HCT116 (cell line): Measurements from ENCODE around the gene B4GALNT3. TPM values are rescaled to one million over a fixed set of nuclear protein-coding genes. Genes with fewer than 3 reads are reported as not detected.

Experiments
- ATAC-seq: fragments of 200-7000 bp; cut with Tn5 transposase; 2 replicates; pipeline ENCODE4 v1.9.1; 2020; ENCODE audit warnings: mild to moderate bottlenecking, moderate library complexity
- BruUV-seq: library from RNA; stranded (reverse); fragments of 400-500 nt; replicated peaks from 2 replicates; lab custom pipeline; 2021; lab: Mats Ljungman, UMichigan
- CTCF ChIA-PET: fragments of 300-600 bp; sonication (Branson Sonifier 250); formaldehyde crosslinking; loops from one replicate; lab custom pipeline; 2021; ENCODE audit warnings: antibody characterized with exemption; lab: Charles Lee
- POLR2A ChIA-PET: fragments of 300-600, 350-600 bp; sonication (Branson Sonifier 250); formaldehyde crosslinking; loops from one replicate; lab custom pipeline; 2021; ENCODE audit warnings: antibody characterized with exemption; lab: Charles Lee
- RAD21 ChIA-PET, 2 experiments: fragments of 300-600 bp; sonication (Branson Sonifier 250); formaldehyde crosslinking; loops; one replicate each; lab custom pipeline; 2023; ENCODE audit warnings: low total read pairs in 2 of 2; ENCODE audit not compliant: uncharacterized antibody in 2 of 2, unreplicated experiment in 2 of 2, low non-redundant PET in 1 of 2; lab: Charles Lee
- DNase-seq: peaks from one replicate; pipeline ENCODE4 v3.0.0-alpha.2; 2010; ENCODE audit warnings: low read depth, low spot score
- H2AFZ ChIP-seq: fragments of 200-600 bp; shearing (Covaris generic), sonication (generic); 2 replicates; pipeline ENCODE4 v1.6.1; 2017; ENCODE audit warnings: low read depth, mixed run types, mixed read lengths, antibody characterized with exemption, low read length; ENCODE audit not compliant: poor library complexity, severe bottlenecking
- H3K27ac ChIP-seq: 2 replicates; pipeline ENCODE4 v1.5.1; 2012; ENCODE audit warnings: low read depth, low read length
- H3K27me3 ChIP-seq: fragments of 200-600 bp; sonication (generic); 2 replicates; pipeline ENCODE4 v1.6.1; 2016; ENCODE audit warnings: mixed run types, low read length, mixed read lengths; ENCODE audit not compliant: insufficient read depth
- H3K36me3 ChIP-seq, 2 experiments: fragments of 200-500 bp in 1 of 2; fragments of 200-600 bp in 1 of 2; sonication (Bioruptor generic) in 1 of 2; sonication (generic) in 1 of 2; 2 replicates each; pipeline versions ENCODE4 v1.5.1 to v1.6.1; 2014 to 2016; ENCODE audit warnings: low read length in 2 of 2, inconsistent platforms in 1 of 2, mixed read lengths in 1 of 2, mixed run types in 1 of 2; ENCODE audit not compliant: insufficient read depth in 2 of 2, control insufficient read depth in 1 of 2
- H3K4me1 ChIP-seq, 2 experiments: fragments of 200-600 bp in 1 of 2; sonication (generic) in 1 of 2; 2 replicates each; pipeline versions ENCODE4 v1.5.1 to v1.6.1; 2012 to 2017; ENCODE audit warnings: low read length in 2 of 2, inconsistent platforms in 1 of 2, mild to moderate bottlenecking in 1 of 2, mixed read lengths in 1 of 2, mixed run types in 1 of 2, moderate library complexity in 1 of 2; ENCODE audit not compliant: insufficient read depth in 2 of 2, control insufficient read depth in 1 of 2
- H3K4me2 ChIP-seq: fragments of 200-600 bp; sonication (generic); 2 replicates; pipeline ENCODE4 v1.6.1; 2017; ENCODE audit warnings: mixed run types, low read length, mixed read lengths
- H3K4me3 ChIP-seq, 2 experiments: fragments of 200-600 bp in 1 of 2; sonication (generic) in 1 of 2; replicated peaks in 1 of 2; 2 replicates each; pipeline ENCODE4 v1.5.1; 2011 to 2016; ENCODE audit warnings: low read length in 2 of 2, control low read depth in 1 of 2, low read depth in 1 of 2, mild to moderate bottlenecking in 1 of 2, mixed read lengths in 1 of 2, mixed run types in 1 of 2
- H3K79me2 ChIP-seq: fragments of 200-600 bp; sonication (generic); 2 replicates; pipeline ENCODE4 v1.6.1; 2017; ENCODE audit warnings: mild to moderate bottlenecking, mixed run types, low read length, moderate library complexity, mixed read lengths; ENCODE audit not compliant: insufficient read depth
- H3K9ac ChIP-seq: fragments of 200-600 bp; sonication (generic); 2 replicates; pipeline ENCODE4 v1.6.1; 2016; ENCODE audit warnings: low read length, mixed read lengths
- H3K9me2 ChIP-seq: fragments of 200-600 bp; sonication (generic), shearing (Covaris generic); 2 replicates; pipeline ENCODE4 v1.6.1; 2017; ENCODE audit warnings: mixed run types, mild to moderate bottlenecking, moderate library complexity; ENCODE audit not compliant: insufficient read depth
- H3K9me3 ChIP-seq, 2 experiments: fragments of 200-500 bp in 1 of 2; fragments of 200-600 bp in 1 of 2; sonication (Bioruptor generic) in 1 of 2; sonication (generic) in 1 of 2; 2 replicates each; pipeline ENCODE4 v1.6.1; 2014 to 2017; ENCODE audit warnings: low read length in 2 of 2, mixed read lengths in 2 of 2, inconsistent platforms in 1 of 2, low read depth in 1 of 2, mild to moderate bottlenecking in 1 of 2, mixed run types in 1 of 2, moderate library complexity in 1 of 2; ENCODE audit not compliant: control insufficient read depth in 1 of 2, insufficient read depth in 1 of 2
- H4K20me1 ChIP-seq: fragments of 200-600 bp; sonication (generic), shearing (Covaris generic); 2 replicates; pipeline ENCODE4 v1.6.1; 2017; ENCODE audit warnings: mixed run types, mild to moderate bottlenecking, moderate library complexity; ENCODE audit not compliant: insufficient read depth
- CBX3 ChIP-seq: IDR thresholded peaks from 2 replicates; pipeline ENCODE4 v1.6.1; 2012; ENCODE audit warnings: low read depth
- CEBPB ChIP-seq: IDR thresholded peaks from 2 replicates; pipeline ENCODE4 v1.6.1; 2012; ENCODE audit warnings: low read depth
- EGR1 ChIP-seq: IDR thresholded peaks from 2 replicates; pipeline ENCODE4 v1.6.1; 2012; ENCODE audit warnings: low read depth
- ELF1 ChIP-seq: IDR thresholded peaks from 2 replicates; pipeline ENCODE4 v1.6.1; 2012; ENCODE audit warnings: low read depth, borderline replicate concordance
- EZH2 ChIP-seq: fragments of 200-600 bp; sonication (generic); IDR thresholded peaks from 2 replicates; pipeline ENCODE4 v1.6.1; 2017; ENCODE audit warnings: antibody characterized with exemption, mixed run types
- FOSL1 ChIP-seq: IDR thresholded peaks from 2 replicates; pipeline ENCODE4 v1.6.1; 2012; ENCODE audit warnings: low read depth
- MAX ChIP-seq: IDR thresholded peaks from 2 replicates; pipeline ENCODE4 v1.6.1; 2012
- REST ChIP-seq: IDR thresholded peaks from 2 replicates; pipeline ENCODE4 v1.6.1; 2012; ENCODE audit warnings: low read depth
- SIN3A ChIP-seq: IDR thresholded peaks from 2 replicates; pipeline ENCODE4 v1.6.1; 2012; ENCODE audit warnings: low read depth
- SP1 ChIP-seq: IDR thresholded peaks from 2 replicates; pipeline ENCODE4 v1.6.1; 2012; ENCODE audit warnings: low read depth
- SRF ChIP-seq: IDR thresholded peaks from 2 replicates; pipeline ENCODE4 v1.6.1; 2012; ENCODE audit warnings: low read depth
- TCF7L2 ChIP-seq: IDR thresholded peaks from 2 replicates; pipeline ENCODE4 v1.7.0; 2011; ENCODE audit warnings: borderline replicate concordance, inconsistent platforms; ENCODE audit not compliant: insufficient read depth, insufficient read length; ENCODE audit errors: extremely low read depth
- YY1 ChIP-seq: IDR thresholded peaks from 2 replicates; pipeline ENCODE4 v1.6.1; 2011; ENCODE audit warnings: low read length, low read depth, moderate library complexity, mild to moderate bottlenecking; ENCODE audit not compliant: insufficient replicate concordance; ENCODE audit errors: extremely low read depth
- intact Hi-C: fragments of 100-400 bp; cut with micrococcal nuclease; formaldehyde crosslinking; loops from 2 replicates; pipeline ENCODE4 v1.10.0; 2022
- total RNA-seq: library from RNA; stranded (reverse); gene quantifications from one replicate; pipeline ENCODE4 v1.2.1, GENCODE V29; 2021; ENCODE audit not compliant: unreplicated experiment
- TF ChIP-seq, protein P1 (sequence below): IDR thresholded peaks from 2 replicates; pipeline ENCODE4 v1.6.1; 2011; ENCODE audit warnings: mild to moderate bottlenecking, low read length, moderate library complexity; ENCODE audit not compliant: insufficient replicate concordance; ENCODE audit errors: extremely low read depth
- TF ChIP-seq, protein P2 (sequence below), 3 experiments: fragments of 200-600 bp in 1 of 3; sonication (generic) in 1 of 3; IDR thresholded peaks in 2 of 3; conservative IDR thresholded peaks in 1 of 3; 2 replicates each; pipeline ENCODE4 v1.5.1; 2012 to 2017; ENCODE audit warnings: low read depth in 2 of 3, low read length in 2 of 3, antibody characterized with exemption in 1 of 3, borderline replicate concordance in 1 of 3, control low read depth in 1 of 3, mild to moderate bottlenecking in 1 of 3, mixed read lengths in 1 of 3, mixed run types in 1 of 3, moderate library complexity in 1 of 3; ENCODE audit not compliant: insufficient read depth in 1 of 3
- TF ChIP-seq, protein P3 (sequence below): IDR thresholded peaks from 2 replicates; pipeline ENCODE4 v1.6.1; 2012

The B4GALNT3 gene
- total RNA-seq, 1 experiment from 2014 or later, result 18.2 TPM

GRCh38 chr12:454833-455232 lies 4.9 kb upstream of the B4GALNT3 start:
- TF ChIP-seq REST, result no peak
- no peak for TF ChIP-seq CEBPB
- no peak for TF ChIP-seq FOSL1
- no peak for TF ChIP-seq YY1
- TF ChIP-seq, protein P1, sequence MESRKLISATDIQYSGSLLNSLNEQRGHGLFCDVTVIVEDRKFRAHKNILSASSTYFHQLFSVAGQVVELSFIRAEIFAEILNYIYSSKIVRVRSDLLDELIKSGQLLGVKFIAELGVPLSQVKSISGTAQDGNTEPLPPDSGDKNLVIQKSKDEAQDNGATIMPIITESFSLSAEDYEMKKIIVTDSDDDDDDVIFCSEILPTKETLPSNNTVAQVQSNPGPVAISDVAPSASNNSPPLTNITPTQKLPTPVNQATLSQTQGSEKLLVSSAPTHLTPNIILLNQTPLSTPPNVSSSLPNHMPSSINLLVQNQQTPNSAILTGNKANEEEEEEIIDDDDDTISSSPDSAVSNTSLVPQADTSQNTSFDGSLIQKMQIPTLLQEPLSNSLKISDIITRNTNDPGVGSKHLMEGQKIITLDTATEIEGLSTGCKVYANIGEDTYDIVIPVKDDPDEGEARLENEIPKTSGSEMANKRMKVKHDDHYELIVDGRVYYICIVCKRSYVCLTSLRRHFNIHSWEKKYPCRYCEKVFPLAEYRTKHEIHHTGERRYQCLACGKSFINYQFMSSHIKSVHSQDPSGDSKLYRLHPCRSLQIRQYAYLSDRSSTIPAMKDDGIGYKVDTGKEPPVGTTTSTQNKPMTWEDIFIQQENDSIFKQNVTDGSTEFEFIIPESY, result no peak
- no peak for TF ChIP-seq SP1
- TF ChIP-seq, protein P2, sequence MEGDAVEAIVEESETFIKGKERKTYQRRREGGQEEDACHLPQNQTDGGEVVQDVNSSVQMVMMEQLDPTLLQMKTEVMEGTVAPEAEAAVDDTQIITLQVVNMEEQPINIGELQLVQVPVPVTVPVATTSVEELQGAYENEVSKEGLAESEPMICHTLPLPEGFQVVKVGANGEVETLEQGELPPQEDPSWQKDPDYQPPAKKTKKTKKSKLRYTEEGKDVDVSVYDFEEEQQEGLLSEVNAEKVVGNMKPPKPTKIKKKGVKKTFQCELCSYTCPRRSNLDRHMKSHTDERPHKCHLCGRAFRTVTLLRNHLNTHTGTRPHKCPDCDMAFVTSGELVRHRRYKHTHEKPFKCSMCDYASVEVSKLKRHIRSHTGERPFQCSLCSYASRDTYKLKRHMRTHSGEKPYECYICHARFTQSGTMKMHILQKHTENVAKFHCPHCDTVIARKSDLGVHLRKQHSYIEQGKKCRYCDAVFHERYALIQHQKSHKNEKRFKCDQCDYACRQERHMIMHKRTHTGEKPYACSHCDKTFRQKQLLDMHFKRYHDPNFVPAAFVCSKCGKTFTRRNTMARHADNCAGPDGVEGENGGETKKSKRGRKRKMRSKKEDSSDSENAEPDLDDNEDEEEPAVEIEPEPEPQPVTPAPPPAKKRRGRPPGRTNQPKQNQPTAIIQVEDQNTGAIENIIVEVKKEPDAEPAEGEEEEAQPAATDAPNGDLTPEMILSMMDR (IDR thresholded peaks at IDR 0.05 in 2 of 3, conservative IDR thresholded peaks at IDR 0.05 in 1 of 3; ENCODE audit: borderline replicate concordance in 1 of 3, insufficient read depth in 1 of 3, low read depth in 2 of 3, low read length in 2 of 3), result no peak
- no peak for TF ChIP-seq ELF1
- no peak for TF ChIP-seq MAX
- no peak for TF ChIP-seq SRF
- TF ChIP-seq, protein P3, sequence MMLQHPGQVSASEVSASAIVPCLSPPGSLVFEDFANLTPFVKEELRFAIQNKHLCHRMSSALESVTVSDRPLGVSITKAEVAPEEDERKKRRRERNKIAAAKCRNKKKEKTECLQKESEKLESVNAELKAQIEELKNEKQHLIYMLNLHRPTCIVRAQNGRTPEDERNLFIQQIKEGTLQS, result no peak
- TF ChIP-seq TCF7L2, result no peak
- no peak for TF ChIP-seq SIN3A
- TF ChIP-seq EZH2, result no peak
- TF ChIP-seq CBX3, result no peak
- TF ChIP-seq EGR1, result no peak
- TF ChIP-seq, all 23 proteins: peak for 0
- no peak overlapping the region for H2AFZ ChIP-seq
- no peak overlapping the region for H3K4me2 ChIP-seq
- ChIA-PET POLR2A (no interaction called here), RAD21 (interaction anchor here in 1 of 2 experiments (1.4 kb wide), 1 partner anchor 93 kb away, joined by 3 read pairs; no protein-coding TSS in a partner anchor), CTCF (interaction anchor here (1.9 kb wide), 1 partner anchor 13 kb away, joined by 4 read pairs; no protein-coding TSS in a partner anchor)
- no peaks in the 10 kb centered on the region for H3K9me2 ChIP-seq
- H3K27me3 ChIP-seq, result no peaks in the 10 kb centered on the region
- no peak overlapping the region for H3K4me3 ChIP-seq
- H4K20me1 ChIP-seq, result no peaks in the 10 kb centered on the region
- no peaks in the 10 kb centered on the region for H3K9me3 ChIP-seq
- intact Hi-C loops, result no loop called here
- no TSS peak for BruUV-seq
- H3K9ac ChIP-seq, result no peak overlapping the region
- ATAC-seq (no peak), DNase-seq (no peak)
- H3K4me1 ChIP-seq, result peaks cover 5 to 9% of the 10 kb centered on the region in 2 experiments
- no peak overlapping the region for H3K27ac ChIP-seq
- no peaks in the 10 kb centered on the region for H3K79me2 ChIP-seq
- no peaks in the 10 kb centered on the region for H3K36me3 ChIP-seq
